Medulla oblongata (tissue), 1 donor: ENCODE measurements around the gene PALLD.

Source experiments
- DNase-seq: peaks from one replicate; pipeline ENCODE4 v3.0.0-alpha.2; 2015; ENCODE audit errors: extremely low spot score

Gene PALLD

DNA sequence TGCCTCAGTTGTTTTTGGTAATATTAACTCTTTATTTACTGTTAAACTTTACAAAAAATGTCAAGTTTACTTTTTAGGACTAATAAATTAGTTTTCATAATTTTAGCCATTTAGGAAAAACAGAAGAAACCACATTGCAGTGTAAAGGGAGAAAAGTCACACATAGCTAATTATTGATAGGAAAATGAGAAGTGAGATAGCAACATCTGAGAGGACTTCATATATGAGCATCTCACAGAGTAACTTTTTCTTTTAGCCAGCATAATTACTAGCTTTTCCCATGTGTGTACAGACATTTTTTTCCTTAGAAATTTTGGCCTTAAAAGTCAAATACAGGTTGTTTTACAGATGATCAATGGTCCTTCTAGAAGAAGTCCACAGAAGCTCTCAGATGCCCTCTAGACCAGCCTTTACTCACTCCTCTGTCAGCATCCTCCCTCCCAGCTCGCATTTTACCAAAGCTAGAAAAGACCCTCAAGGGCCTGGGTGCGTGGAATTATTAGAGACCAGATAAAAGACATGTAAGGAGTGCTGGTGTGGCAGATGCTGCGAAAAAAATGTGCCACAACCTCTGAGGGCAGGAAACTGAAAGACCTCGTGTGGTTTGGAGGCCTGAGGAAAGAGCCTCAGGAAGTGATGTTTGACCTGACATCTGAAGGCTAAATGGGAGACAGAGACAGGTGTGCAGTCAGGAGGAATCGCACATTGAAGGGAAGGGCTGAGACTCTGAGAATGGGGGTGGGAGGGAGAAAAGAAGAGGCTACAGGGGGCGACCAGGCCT, 356.3 kb downstream of the PALLD start:
- DNase-seq = no peak

DNA sequence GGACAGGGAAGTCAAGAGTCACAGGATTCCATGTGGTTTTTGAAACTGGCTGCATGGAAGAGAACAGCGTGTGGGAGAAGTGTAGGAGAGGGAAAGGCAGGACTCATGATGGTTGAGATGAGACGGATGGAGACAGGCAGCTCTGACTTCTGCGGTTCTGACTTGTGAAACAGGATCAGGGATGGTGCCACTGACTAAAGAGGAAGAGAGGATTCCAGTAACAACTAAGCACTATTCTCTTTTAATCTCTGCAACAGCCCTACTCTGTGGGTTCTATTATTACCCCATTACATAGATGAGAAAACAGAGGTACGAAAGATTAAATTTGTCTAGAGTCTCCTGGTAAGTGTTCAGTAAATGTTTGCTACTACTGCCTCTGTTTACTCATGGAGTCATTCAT, 356.9 kb downstream of the PALLD start:
- DNase-seq = no peak

- DNase-seq = no peak
Measured at GRCh38 chr4:168854350-168854921, 357.6 kb downstream of the PALLD start.

DNA sequence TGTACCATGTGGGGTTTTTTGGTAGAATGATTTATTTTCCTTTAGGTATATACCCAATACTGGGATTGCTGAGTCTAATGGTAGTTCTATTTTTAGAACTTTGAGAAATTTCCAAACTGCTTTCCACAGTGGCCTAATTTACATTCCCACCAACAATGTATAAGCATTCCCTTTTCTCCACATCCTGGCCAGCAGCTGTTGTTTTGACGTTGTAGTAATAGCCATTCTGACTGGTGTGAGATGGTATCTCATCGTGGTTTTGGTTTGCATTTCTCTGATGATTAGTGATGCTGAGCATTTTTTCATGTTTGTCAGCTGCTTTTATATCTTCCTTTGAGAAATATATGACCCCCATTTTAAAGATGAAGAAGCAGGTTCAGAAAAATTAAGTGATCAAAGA, 359.5 kb downstream of the PALLD start:
- DNase-seq = no peak

DNA sequence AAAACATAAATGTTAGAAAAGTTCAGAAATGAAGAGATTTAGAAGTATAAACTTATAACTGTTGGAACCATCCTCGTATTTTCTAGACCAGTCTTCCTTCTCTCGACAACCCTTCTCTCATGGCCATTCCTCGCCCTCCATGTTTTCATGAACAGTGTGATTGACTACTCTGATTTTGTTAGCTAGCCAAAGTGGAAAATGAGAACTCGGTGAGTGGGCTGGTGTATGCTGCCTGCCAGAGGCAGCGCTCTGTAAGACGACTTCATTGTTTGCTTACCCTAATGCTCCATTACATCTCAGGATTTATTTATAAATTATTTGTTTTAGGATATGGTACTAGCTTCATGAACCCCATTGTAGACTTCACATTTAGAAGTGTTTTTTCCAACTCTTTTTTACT, 360.2 kb downstream of the PALLD start:
- no peak for DNase-seq

DNA sequence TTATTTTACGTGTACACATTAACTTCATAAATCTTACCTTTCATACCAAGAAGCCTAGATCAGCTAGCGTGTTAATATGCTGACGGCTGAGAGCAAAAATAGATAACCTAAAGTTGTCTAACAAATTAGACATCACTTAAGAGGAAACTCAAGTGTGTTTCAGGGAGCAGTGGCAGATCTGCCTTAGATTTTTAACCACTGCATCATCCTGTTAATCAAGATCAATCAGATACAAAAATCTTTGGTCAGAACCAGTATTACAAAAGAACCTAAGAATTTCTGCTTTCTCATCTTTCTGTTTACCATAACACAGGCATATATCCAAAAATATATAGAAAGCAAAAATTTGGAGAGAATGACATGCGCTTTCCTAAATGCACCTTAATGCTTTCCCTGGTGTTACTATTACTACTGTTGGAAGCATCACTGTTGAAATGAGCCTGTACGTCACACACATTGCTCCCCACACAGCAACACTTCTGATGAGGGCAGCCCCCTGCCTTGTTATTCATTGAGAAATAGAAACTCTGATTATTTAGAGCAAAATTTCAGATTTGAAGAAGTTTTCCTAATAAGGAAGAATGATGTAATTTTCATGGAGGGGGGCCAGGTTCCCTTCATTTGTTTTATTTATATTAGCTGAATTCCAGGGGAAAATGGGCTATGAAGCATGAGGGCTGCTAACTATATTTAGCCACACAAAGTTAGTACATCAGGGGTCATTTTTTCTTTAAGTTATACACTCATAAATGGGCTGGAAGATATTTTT, 360.9 kb downstream of the PALLD start:
- DNase-seq = no peak

- no peak for DNase-seq
Measured at GRCh38 chr4:168859100-168859499, 362.2 kb downstream of the PALLD start.

DNA sequence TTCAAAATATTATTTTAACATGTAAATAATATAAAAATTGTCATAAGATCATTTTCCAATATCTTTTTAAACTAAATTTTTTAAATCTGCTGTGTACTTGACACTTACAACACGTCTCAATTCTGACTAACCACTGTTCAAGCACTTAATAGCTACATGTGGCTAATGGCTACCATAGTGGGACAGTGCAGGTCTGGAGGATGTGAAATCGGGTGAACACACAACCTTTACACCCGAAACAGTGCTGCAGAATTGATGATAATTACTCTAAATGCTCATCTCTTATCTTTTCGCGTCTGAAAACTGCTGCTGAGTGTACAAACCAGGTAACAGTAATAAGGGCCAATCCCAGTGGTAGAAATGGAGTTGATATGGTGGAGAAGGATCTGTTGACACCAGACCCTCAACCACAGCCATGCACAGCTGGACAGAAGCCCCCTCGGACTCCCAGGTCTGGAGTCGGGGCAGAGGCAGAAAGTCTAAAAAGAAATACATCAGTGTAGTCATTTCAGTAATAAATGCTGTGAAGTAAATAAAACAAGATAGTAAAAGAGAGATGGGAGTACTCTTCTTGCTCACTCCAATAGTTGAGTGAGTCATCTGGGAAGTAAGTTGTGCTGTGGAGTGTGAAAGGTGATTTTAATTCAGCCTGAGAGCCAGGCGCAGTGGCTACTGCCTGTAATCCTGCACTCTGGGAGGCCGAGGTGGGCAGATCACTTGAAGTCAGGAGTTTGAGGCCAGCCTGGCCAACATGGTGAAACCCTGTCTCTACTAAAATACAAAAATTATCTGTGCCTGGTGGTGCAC, 363.2 kb downstream of the PALLD start:
- DNase-seq = no peak

DNA sequence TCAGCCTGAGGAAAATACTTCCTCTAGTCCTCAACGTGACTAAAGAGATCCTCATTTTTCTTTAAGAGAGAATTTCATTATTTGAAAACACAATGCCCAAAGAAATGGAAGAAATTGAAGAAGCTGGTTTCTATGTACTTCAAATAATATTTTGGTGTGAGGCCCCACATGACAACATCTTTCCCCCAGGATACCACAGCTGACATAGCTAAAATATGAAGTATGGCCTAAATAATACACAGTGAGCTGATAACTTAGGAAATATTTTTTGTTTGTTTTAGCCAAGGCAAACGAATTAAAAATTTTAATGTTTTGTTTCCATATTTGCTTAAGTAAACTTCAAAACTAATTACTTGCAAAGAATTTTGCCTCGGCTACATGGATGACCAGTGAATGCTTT, 364.0 kb downstream of the PALLD start:
- no peak for DNase-seq

- DNase-seq = no peak
Measured at GRCh38 chr4:168863719-168864647, 367.1 kb downstream of the PALLD start.

DNA sequence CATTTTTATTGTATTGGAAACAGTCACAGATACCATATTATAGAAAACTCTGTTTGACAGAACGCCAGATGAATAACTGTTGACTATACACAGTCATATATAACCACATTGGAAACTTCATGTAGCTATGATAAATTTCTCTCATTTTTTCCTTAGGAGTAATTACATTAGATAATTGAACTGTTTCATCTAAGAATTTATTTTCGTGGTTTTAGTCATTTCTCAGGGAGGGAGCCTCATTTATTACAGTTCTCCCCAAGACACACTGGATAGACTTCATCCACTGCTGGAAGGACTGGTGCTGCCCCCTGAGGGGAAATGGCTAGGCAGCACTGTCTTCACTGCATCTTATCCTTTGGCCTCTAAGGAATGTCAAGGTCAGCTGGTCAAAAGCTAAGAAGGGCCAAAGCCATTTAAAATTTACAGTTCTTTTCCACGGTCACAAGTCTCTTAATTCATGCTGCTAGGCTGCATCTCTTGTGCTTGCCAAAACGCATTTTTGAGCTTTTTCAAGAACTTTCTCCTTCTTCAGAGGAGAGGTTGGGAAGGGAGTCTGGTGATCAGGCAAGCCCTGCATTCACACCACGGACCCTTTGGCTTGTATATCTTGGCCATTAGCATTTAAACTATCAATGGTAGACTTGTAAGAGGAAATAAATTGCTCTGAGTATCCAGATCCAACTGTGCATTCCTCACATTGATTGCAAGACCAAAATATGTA, 368.1 kb downstream of the PALLD start:
- peak; percentile 41 for DNase-seq

GRCh38 chr4:168865854-168866253, 369.0 kb downstream of the PALLD start:
- no peak for DNase-seq

DNA sequence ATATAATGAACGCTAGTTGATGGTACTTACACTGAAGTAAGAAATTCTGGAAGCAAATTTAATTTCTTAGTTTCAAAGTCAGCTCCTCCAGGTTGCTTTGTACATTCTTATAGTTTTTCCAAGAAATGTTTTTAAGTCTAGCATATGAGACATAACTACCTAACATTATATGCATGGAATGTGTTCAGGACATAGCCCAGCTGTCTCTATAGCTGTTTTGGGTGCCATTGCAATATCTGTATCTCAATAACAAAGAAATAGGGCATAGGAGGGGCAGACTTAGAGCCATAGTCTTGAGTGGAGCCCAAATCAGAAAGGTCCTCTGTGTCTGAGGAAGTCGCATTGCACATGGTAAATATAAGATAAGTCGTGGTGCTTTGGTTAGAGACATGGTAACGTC, 369.8 kb downstream of the PALLD start:
- DNase-seq = no peak

GRCh38 chr4:168867128-168867527, 370.3 kb downstream of the PALLD start:
- DNase-seq = no peak

GRCh38 chr4:168868044-168868781, 371.4 kb downstream of the PALLD start:
- DNase-seq = peak; percentile 67

- no peak for DNase-seq
Measured at GRCh38 chr4:168868802-168869201, 371.9 kb downstream of the PALLD start.

- DNase-seq = no peak
Measured at GRCh38 chr4:168870004-168870403, 373.2 kb downstream of the PALLD start.

DNA sequence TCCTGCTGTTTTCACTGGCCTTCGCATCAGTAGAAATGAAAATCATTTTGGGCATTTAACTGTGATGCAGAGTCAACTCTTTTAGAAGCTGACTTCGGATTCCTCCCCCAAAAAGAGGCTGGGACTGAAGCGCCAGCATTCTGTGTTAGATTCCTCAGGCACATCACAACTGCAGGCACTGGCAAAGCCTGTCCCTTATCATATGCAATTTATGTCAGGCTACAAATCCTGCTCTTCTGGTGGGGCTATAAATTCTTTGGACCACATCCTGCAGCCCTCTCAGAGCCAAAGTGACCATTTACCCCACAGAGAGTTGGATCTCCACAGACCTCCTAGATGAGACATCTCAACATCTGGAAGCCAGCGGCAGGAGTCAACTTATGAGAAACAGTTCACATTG, 374.8 kb downstream of the PALLD start:
- no peak for DNase-seq

- DNase-seq = no peak
Measured at GRCh38 chr4:168874083-168874482, 377.2 kb downstream of the PALLD start.

- DNase-seq = no peak
Measured at GRCh38 chr4:168876106-168876505, 379.3 kb downstream of the PALLD start.
